ENCODE data around the gene G6PC3.

DNA sequence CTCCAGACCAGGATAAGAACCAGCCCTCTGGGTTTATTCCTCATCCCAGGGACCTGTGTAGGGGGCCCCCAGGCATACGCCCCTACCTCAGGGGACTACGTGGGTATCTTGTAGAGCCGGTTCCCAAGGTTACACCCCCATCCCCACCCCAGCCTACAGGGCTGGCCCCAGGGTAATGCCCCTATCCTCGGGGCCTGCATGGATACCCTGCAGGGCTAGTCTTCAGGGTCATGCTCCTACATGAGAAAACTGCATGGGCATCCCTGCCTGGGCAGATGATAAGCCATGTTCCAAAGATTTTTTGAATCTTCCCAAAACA, 38.7 kb downstream of the G6PC3 start:
- TF ChIP-seq, protein P1, sequence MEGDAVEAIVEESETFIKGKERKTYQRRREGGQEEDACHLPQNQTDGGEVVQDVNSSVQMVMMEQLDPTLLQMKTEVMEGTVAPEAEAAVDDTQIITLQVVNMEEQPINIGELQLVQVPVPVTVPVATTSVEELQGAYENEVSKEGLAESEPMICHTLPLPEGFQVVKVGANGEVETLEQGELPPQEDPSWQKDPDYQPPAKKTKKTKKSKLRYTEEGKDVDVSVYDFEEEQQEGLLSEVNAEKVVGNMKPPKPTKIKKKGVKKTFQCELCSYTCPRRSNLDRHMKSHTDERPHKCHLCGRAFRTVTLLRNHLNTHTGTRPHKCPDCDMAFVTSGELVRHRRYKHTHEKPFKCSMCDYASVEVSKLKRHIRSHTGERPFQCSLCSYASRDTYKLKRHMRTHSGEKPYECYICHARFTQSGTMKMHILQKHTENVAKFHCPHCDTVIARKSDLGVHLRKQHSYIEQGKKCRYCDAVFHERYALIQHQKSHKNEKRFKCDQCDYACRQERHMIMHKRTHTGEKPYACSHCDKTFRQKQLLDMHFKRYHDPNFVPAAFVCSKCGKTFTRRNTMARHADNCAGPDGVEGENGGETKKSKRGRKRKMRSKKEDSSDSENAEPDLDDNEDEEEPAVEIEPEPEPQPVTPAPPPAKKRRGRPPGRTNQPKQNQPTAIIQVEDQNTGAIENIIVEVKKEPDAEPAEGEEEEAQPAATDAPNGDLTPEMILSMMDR (IDR thresholded peaks at IDR 0.05; ENCODE audit: insufficient read depth, low read length) = no peak
- TF ChIP-seq POLR2AphosphoS5 (IDR thresholded peaks at IDR 0.05; ENCODE audit: low read depth) = no peak
